K562 (cell line): ENCODE results near the gene FTO. TPM values are rescaled to one million over a fixed set of nuclear protein-coding genes. Genes with fewer than 3 reads are reported as not detected.

Experiments
- ATAC-seq: fragments of 200-7000 bp; cut with Tn5 transposase; 3 replicates; pipeline ENCODE4 v1.9.1; 2020; ENCODE audit warnings: moderate library complexity
- BruUV-seq: library from RNA; stranded (reverse); fragments of 400-500 nt; replicated peaks from 2 replicates; lab custom pipeline; 2021; lab: Mats Ljungman, UMichigan
- CTCF ChIA-PET: fragments of 300-600 bp; formaldehyde crosslinking; extraction: SDS; loops from one replicate; lab custom pipeline; 2021; ENCODE audit warnings: low intra/inter-chr PET ratio; lab: Yijun Ruan, JAX
- POLR2A ChIA-PET: fragments of 300-600, 350-650 bp; sonication (Branson Sonifier 250); formaldehyde crosslinking; extraction: SDS; loops from one replicate; lab custom pipeline; 2021; ENCODE audit warnings: antibody characterized with exemption, inconsistent platforms; lab: Yijun Ruan, JAX
- DNase-seq, 4 experiments: peaks; one replicate each; pipeline versions ENCODE4 v3.0.0 to v3.0.0-alpha.2; 2011 to 2018; ENCODE audit warnings: low spot score in 3 of 4, mixed read lengths in 3 of 4; ENCODE audit errors: extremely low read depth in 1 of 4
- FAIRE-seq: peaks from 2 replicates; lab custom pipeline; 2011; peaks lifted over from hg19 to GRCh38; lab: Jason Lieb, UNC
- H2AFZ ChIP-seq: 2 replicates; pipeline ENCODE4 v1.6.0; 2011; ENCODE audit warnings: low read depth, low read length, control low read depth, inconsistent platforms
- H3K27ac ChIP-seq: fragments of 200-600 bp; 3 replicates; pipeline ENCODE4 v1.8.0; 2011; ENCODE audit warnings: low read depth, mild to moderate bottlenecking, control low read depth, inconsistent platforms, low read length, moderate library complexity, mixed read lengths; ENCODE audit errors: extremely low read depth
- H3K27me3 ChIP-seq, 2 experiments: fragments of 300-600 bp in 1 of 2; 2 replicates in 1 of 2; 3 replicates in 1 of 2; pipeline versions ENCODE4 v1.6.0 to v1.8.0; 2011; ENCODE audit warnings: inconsistent platforms in 2 of 2, low read length in 2 of 2, mild to moderate bottlenecking in 1 of 2, mixed read lengths in 1 of 2, moderate library complexity in 1 of 2; ENCODE audit not compliant: control insufficient read depth in 2 of 2, insufficient read depth in 2 of 2
- H3K36me3 ChIP-seq: fragments of 300-600 bp; 3 replicates; pipeline ENCODE4 v1.8.0; 2011; ENCODE audit warnings: mild to moderate bottlenecking, low read length, inconsistent platforms; ENCODE audit not compliant: control insufficient read depth, insufficient read depth
- H3K4me1 ChIP-seq, 2 experiments: fragments of 200-600 bp in 1 of 2; replicated peaks in 1 of 2; 2 replicates in 1 of 2; 3 replicates in 1 of 2; pipeline versions ENCODE4 v1.5.1 to v1.8.0; 2011; ENCODE audit warnings: inconsistent platforms in 2 of 2, low read length in 2 of 2, mild to moderate bottlenecking in 1 of 2, mixed read lengths in 1 of 2, moderate library complexity in 1 of 2; ENCODE audit not compliant: control insufficient read depth in 2 of 2, insufficient read depth in 2 of 2
- H3K4me2 ChIP-seq: 2 replicates; pipeline ENCODE4 v1.6.1; 2011; ENCODE audit warnings: low read length, control low read depth, inconsistent platforms, mixed read lengths; ENCODE audit not compliant: insufficient read depth
- H3K4me3 ChIP-seq: fragments of 200-600 bp; sonication (generic), shearing (Covaris generic); 2 replicates; pipeline ENCODE4 v1.5.1; 2016; ENCODE audit warnings: control low read depth, inconsistent platforms
- H3K79me2 ChIP-seq: fragments of 200-600 bp; 3 replicates; pipeline ENCODE4 v1.8.0; 2011; ENCODE audit warnings: low read length, inconsistent platforms; ENCODE audit not compliant: control insufficient read depth, insufficient read depth
- H3K9ac ChIP-seq, 2 experiments: 2 replicates each; pipeline versions ENCODE4 v1.6.0 to v1.6.1; 2011; ENCODE audit warnings: low read depth in 2 of 2, low read length in 2 of 2, control low read depth in 1 of 2, inconsistent platforms in 1 of 2, mild to moderate bottlenecking in 1 of 2, mixed read lengths in 1 of 2; ENCODE audit not compliant: insufficient read depth in 1 of 2
- H3K9me1 ChIP-seq: one replicate; pipeline ENCODE4 v1.6.0; 2011; ENCODE audit warnings: inconsistent platforms, mild to moderate bottlenecking, low read length, moderate library complexity; ENCODE audit not compliant: control insufficient read depth, insufficient read depth
- H3K9me3 ChIP-seq: replicated peaks from 2 replicates; pipeline ENCODE4 v1.5.1; 2011; ENCODE audit warnings: low read depth, low read length, inconsistent platforms; ENCODE audit not compliant: control insufficient read depth, insufficient read depth
- H4K20me1 ChIP-seq: replicated peaks from 2 replicates; pipeline ENCODE4 v1.6.1; 2011; ENCODE audit warnings: low read length, inconsistent platforms, mixed read lengths; ENCODE audit not compliant: control insufficient read depth, insufficient read depth
- CAMTA2 ChIP-seq: fragments of 250-450 bp; sonication (Bioruptor Pico); conservative IDR thresholded peaks from 2 replicates; pipeline ENCODE4 v1.5.1; 2022
- CBX8 ChIP-seq: fragments of 200-600 bp; sonication (generic); IDR thresholded peaks from 2 replicates; pipeline ENCODE4 v1.6.1; 2012; ENCODE audit warnings: borderline replicate concordance, mixed run types, low read depth, mild to moderate bottlenecking, moderate library complexity, mixed read lengths, low read length, control low read depth, inconsistent platforms; ENCODE audit not compliant: poor library complexity, severe bottlenecking; ENCODE audit errors: extremely low read depth
- CTCFL ChIP-seq: IDR thresholded peaks from 2 replicates; pipeline ENCODE4 v1.6.1; 2011; ENCODE audit warnings: borderline replicate concordance, low read depth, mild to moderate bottlenecking, moderate library complexity, low read length; ENCODE audit not compliant: insufficient read depth, poor library complexity, severe bottlenecking
- E2F1 ChIP-seq: sonication (generic); formaldehyde crosslinking; IDR thresholded peaks from 2 replicates; pipeline ENCODE4 v1.8.1; 2023; ENCODE audit warnings: mild to moderate bottlenecking, missing genetic modification reagents, moderate library complexity
- ETS2 ChIP-seq: IDR thresholded peaks from 2 replicates; pipeline ENCODE4 v1.6.1; 2016; ENCODE audit warnings: borderline replicate concordance, missing genetic modification characterization, mild to moderate bottlenecking, moderate library complexity, missing compliant biosample characterization; ENCODE audit not compliant: poor library complexity, severe bottlenecking
- GATAD2B ChIP-seq: fragments of 450-650 bp; IDR thresholded peaks from 2 replicates; pipeline ENCODE4 v1.6.1; 2017; ENCODE audit warnings: mild to moderate bottlenecking, borderline replicate concordance
- NFIX ChIP-seq: fragments of 250-450 bp; sonication (Bioruptor Pico); IDR thresholded peaks from 2 replicates; pipeline ENCODE4 v1.4.0; 2020; ENCODE audit warnings: low read depth, mild to moderate bottlenecking, moderate library complexity
- THRA ChIP-seq: fragments of 450-650 bp; IDR thresholded peaks from 2 replicates; pipeline ENCODE4 v1.6.1; 2017; ENCODE audit warnings: mild to moderate bottlenecking, moderate library complexity
- U2AF2 ChIP-seq: fragments of 200-400 bp; formaldehyde crosslinking; optimal IDR thresholded peaks from 2 replicates; pipeline ENCODE3; 2017; ENCODE audit warnings: low read depth, mild to moderate bottlenecking, low read length
- ZFX ChIP-seq: sonication (generic); formaldehyde crosslinking; IDR thresholded peaks from 2 replicates; pipeline ENCODE4 v1.8.0; 2022; ENCODE audit warnings: mild to moderate bottlenecking, missing genetic modification reagents, moderate library complexity
- ZNF23 ChIP-seq: fragments of 250-450 bp; sonication (Bioruptor Pico); IDR thresholded peaks from 2 replicates; pipeline ENCODE4 v1.4.0; 2020; ENCODE audit warnings: mild to moderate bottlenecking
- ZNF232 ChIP-seq: sonication (generic); formaldehyde crosslinking; IDR thresholded peaks from 2 replicates; pipeline ENCODE4 v1.8.0; 2022; ENCODE audit warnings: mild to moderate bottlenecking, missing genetic modification reagents
- ZNF239 ChIP-seq: fragments of 250-450 bp; sonication (Bioruptor Pico); IDR thresholded peaks from 2 replicates; pipeline ENCODE4 v1.4.0; 2020; ENCODE audit warnings: mild to moderate bottlenecking
- ZNF277 ChIP-seq: fragments of 250-450 bp; sonication (Bioruptor Pico); IDR thresholded peaks from 2 replicates; pipeline ENCODE4 v1.8.0; 2022; ENCODE audit warnings: inconsistent platforms, mild to moderate bottlenecking, moderate library complexity, borderline replicate concordance
- WGBS: fragments of 100-300 bp; shearing (Covaris generic); methylation state at CpG from one replicate; pipeline ENCODE4 v1.1.6; 2016; ENCODE audit warnings: low coverage, mixed read lengths; ENCODE audit not compliant: insufficient coverage; ENCODE audit errors: missing lambda C conversion rate; 5-methylcytosine and 5-hydroxymethylcytosine counted together
- in situ Hi-C: fragments of 300-500 bp; cut with MboI; formaldehyde crosslinking; loops from 4 replicates; pipeline ENCODE4 v1.15.0; 2018; ENCODE audit warnings: inconsistent platforms, mixed read lengths
- intact Hi-C: fragments of 100-400 bp; cut with micrococcal nuclease; formaldehyde crosslinking; loops from 2 replicates; pipeline ENCODE4 v1.14.2; 2022
- polyA plus RNA-seq, 8 experiments: library from polyadenylated mRNA; depleted of rRNA in 4 of 8; stranded (reverse) in 5 of 8; unstranded in 3 of 8; fragments of >200 nt; fragmentation: Nextera tagmentation in 2 of 8; fragmentation: Illumina TruSeq in 1 of 8; extraction: Ambion mirVana in 2 of 8; extraction: Trizol in 1 of 8; gene quantifications; 2 replicates each; pipeline versions ENCODE4 v1.2.1 to v1.2.3, GENCODE V29; 2011 to 2014; ENCODE audit warnings: inconsistent platforms in 1 of 8, missing spikeins in 1 of 8
- total RNA-seq, 7 experiments: library from RNA; depleted of rRNA in 6 of 7; stranded (reverse); fragments of >200 nt in 6 of 7; fragmentation: Illumina TruSeq in 2 of 7; extraction: Trizol in 2 of 7; gene quantifications; 2 replicates each; pipeline versions ENCODE4 v1.2.1 to v1.2.3, GENCODE V29; 2011 to 2021; ENCODE audit warnings: low replicate concordance in 1 of 7

FTO gene
- total and polyA plus RNA-seq, 9 of the 15 experiments (the other 6 are each of a cell fraction or from before 2014, with no cell fraction given) = 11.3 to 27.7 (median 25.5) TPM

GRCh38 chr16:54125751-54126655, 422.0 kb downstream of the FTO start:
- no peak overlapping the region for H3K4me2 ChIP-seq
- no TSS peak for BruUV-seq
- no peak for DNase-seq
- no peaks in the 10 kb centered on the region for H3K9me3 ChIP-seq
- CTCF ChIA-PET = no interaction called here
- H3K27me3 ChIP-seq = peaks cover 16 to 24% of the 10 kb centered on the region in 2 experiments; a peak in 4 of 5 replicates
- no peak overlapping the region for H3K4me3 ChIP-seq
- H3K4me1 ChIP-seq = no peaks in the 10 kb centered on the region
- FAIRE-seq = no peak
- in situ Hi-C loops = no loop called here
- H3K27ac ChIP-seq = no peak overlapping the region
- no peaks in the 10 kb centered on the region for H3K9me1 ChIP-seq
- intact Hi-C loops = no loop called here
- no peaks in the 10 kb centered on the region for H3K36me3 ChIP-seq
- 0% methylated on average over 6 of the region's 6 CpGs for WGBS
- POLR2A ChIA-PET = interaction anchor here (0.7 kb wide), 1 partner anchor 961 kb away, joined by 3 read pairs; no protein-coding TSS in a partner anchor
- H4K20me1 ChIP-seq = no peaks in the 10 kb centered on the region
- H3K79me2 ChIP-seq = no peaks in the 10 kb centered on the region
- H2AFZ ChIP-seq = no peak overlapping the region
- H3K9ac ChIP-seq = no peak overlapping the region
- ATAC-seq = no peak
- TF ChIP-seq E2F1 (CRISPR knock-in tag) (no peak), ZNF232 (no peak), U2AF2 (no peak), NFIX (no peak), CTCFL (no peak), CAMTA2 (CRISPR knock-in tag) (no peak), THRA (no peak), CBX8 (no peak), ZNF23 (CRISPR knock-in tag) (no peak), ZNF277 (CRISPR knock-in tag) (no peak), ETS2 (tag) (no peak), ZFX (CRISPR knock-in tag) (no peak), GATAD2B (no peak), ZNF239 (CRISPR knock-in tag) (no peak)
